PC-3 (cell line): ENCODE measurements around the gene LRP5.

ENCODE experiments used
- EZH2 ChIP-seq: fragments of 300-600 bp; sonication (generic); IDR thresholded peaks from one replicate; pipeline ENCODE4 v1.6.1; 2017; ENCODE audit warnings: antibody characterized with exemption, mild to moderate bottlenecking, low read length; ENCODE audit not compliant: unreplicated experiment
- EZH2phosphoT487 ChIP-seq: fragments of 300-600 bp; sonication (generic); IDR thresholded peaks from 2 replicates; pipeline ENCODE4 v1.6.1; 2018; ENCODE audit warnings: mild to moderate bottlenecking, antibody characterized with exemption, low read length, borderline replicate concordance
- TF ChIP-seq, protein P1 (sequence below): fragments of 300-600 bp; sonication (generic); conservative IDR thresholded peaks from 2 replicates; pipeline ENCODE4 v1.5.1; 2017; ENCODE audit warnings: antibody characterized with exemption, low read depth, mild to moderate bottlenecking, low read length

- TF ChIP-seq, protein P1, sequence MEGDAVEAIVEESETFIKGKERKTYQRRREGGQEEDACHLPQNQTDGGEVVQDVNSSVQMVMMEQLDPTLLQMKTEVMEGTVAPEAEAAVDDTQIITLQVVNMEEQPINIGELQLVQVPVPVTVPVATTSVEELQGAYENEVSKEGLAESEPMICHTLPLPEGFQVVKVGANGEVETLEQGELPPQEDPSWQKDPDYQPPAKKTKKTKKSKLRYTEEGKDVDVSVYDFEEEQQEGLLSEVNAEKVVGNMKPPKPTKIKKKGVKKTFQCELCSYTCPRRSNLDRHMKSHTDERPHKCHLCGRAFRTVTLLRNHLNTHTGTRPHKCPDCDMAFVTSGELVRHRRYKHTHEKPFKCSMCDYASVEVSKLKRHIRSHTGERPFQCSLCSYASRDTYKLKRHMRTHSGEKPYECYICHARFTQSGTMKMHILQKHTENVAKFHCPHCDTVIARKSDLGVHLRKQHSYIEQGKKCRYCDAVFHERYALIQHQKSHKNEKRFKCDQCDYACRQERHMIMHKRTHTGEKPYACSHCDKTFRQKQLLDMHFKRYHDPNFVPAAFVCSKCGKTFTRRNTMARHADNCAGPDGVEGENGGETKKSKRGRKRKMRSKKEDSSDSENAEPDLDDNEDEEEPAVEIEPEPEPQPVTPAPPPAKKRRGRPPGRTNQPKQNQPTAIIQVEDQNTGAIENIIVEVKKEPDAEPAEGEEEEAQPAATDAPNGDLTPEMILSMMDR = no peak
- no peak for TF ChIP-seq EZH2
- TF ChIP-seq EZH2phosphoT487 = no peak
Observed at GRCh38 chr11:68414496-68415221, 102.3 kb downstream of the LRP5 start.
